ENCODE data around the gene FBN3. TPM values are rescaled to one million over a fixed set of nuclear protein-coding genes. Genes with fewer than 3 reads are reported as not detected.

Gene FBN3
- total RNA-seq, 4 donors from 2014 or later, result under 0.01 TPM; not detected in 3

- H3K27ac ChIP-seq (replicated peaks in 1 of 4), result no peak overlapping the region
- no peak overlapping the region for H3K4me3 ChIP-seq
- intact Hi-C loops (cut with DNase I), result no loop called here
- 81% methylated on average over 13 of the region's 13 CpGs for WGBS
- no peaks in the 10 kb centered on the region for H3K9me3 ChIP-seq
- no peaks in the 10 kb centered on the region for H3K27me3 ChIP-seq
- H3K36me3 ChIP-seq, result no peaks in the 10 kb centered on the region
- no peak for TF ChIP-seq POLR2A (IDR thresholded peaks at IDR 0.05; ENCODE audit: low read depth)
- no peak for TF ChIP-seq POLR2AphosphoS5 (IDR thresholded peaks at IDR 0.05)
- TF ChIP-seq CTCF (IDR thresholded peaks at IDR 0.05), result no peak
- TF ChIP-seq EP300 (IDR thresholded peaks at IDR 0.05), result no peak
- DNase-seq (ENCODE audit: extremely low spot score), result no peak
- no peaks in the 10 kb centered on the region for H3K4me1 ChIP-seq
Observed at GRCh38 chr19:8022275-8022674, 127.1 kb downstream of the FBN3 start.

- no peaks in the 10 kb centered on the region for H3K4me1 ChIP-seq
- no peak for DNase-seq (ENCODE audit: extremely low spot score)
- no peaks in the 10 kb centered on the region for H3K36me3 ChIP-seq
- no peak for TF ChIP-seq EP300 (IDR thresholded peaks at IDR 0.05)
- no peak for TF ChIP-seq POLR2AphosphoS5 (IDR thresholded peaks at IDR 0.05)
- TF ChIP-seq CTCF (IDR thresholded peaks at IDR 0.05), result no peak
- TF ChIP-seq POLR2A (IDR thresholded peaks at IDR 0.05; ENCODE audit: low read depth), result no peak
- H3K27me3 ChIP-seq, result no peaks in the 10 kb centered on the region
- WGBS, result 91% methylated on average over 8 of the region's 8 CpGs
- no peak overlapping the region for H3K4me3 ChIP-seq
- H3K27ac ChIP-seq (replicated peaks in 1 of 4), result no peak overlapping the region
- H3K9me3 ChIP-seq, result no peaks in the 10 kb centered on the region
- intact Hi-C loops (cut with DNase I), result no loop called here
Observed at GRCh38 chr19:8021374-8021773, 128.0 kb downstream of the FBN3 start.

- no peaks in the 10 kb centered on the region for H3K27me3 ChIP-seq
- H3K4me1 ChIP-seq, result no peaks in the 10 kb centered on the region
- DNase-seq (ENCODE audit: extremely low spot score), result no peak
- WGBS, result 73% methylated on average over 9 of the region's 9 CpGs
- TF ChIP-seq EP300 (IDR thresholded peaks at IDR 0.05), result no peak
- no peak for TF ChIP-seq POLR2AphosphoS5 (IDR thresholded peaks at IDR 0.05)
- TF ChIP-seq POLR2A (IDR thresholded peaks at IDR 0.05; ENCODE audit: low read depth), result no peak
- TF ChIP-seq CTCF (IDR thresholded peaks at IDR 0.05), result no peak
- intact Hi-C loops (cut with DNase I), result no loop called here
- no peak overlapping the region for H3K4me3 ChIP-seq
- H3K36me3 ChIP-seq, result no peaks in the 10 kb centered on the region
- H3K27ac ChIP-seq (replicated peaks in 1 of 4), result no peak overlapping the region
- no peaks in the 10 kb centered on the region for H3K9me3 ChIP-seq
Observed at GRCh38 chr19:8020681-8021080, 128.7 kb downstream of the FBN3 start.

- Histone ChIP-seq H3K27ac (replicated peaks in 1 of 4) (no peak overlapping the region), H3K4me3 (no peak overlapping the region), H3K4me1 (no peaks in the 10 kb centered on the region), H3K36me3 (no peaks in the 10 kb centered on the region), H3K27me3 (no peaks in the 10 kb centered on the region), H3K9me3 (no peaks in the 10 kb centered on the region)
- no peak for TF ChIP-seq POLR2A (IDR thresholded peaks at IDR 0.05; ENCODE audit: low read depth)
- no peak for TF ChIP-seq POLR2AphosphoS5 (IDR thresholded peaks at IDR 0.05)
- TF ChIP-seq EP300 (IDR thresholded peaks at IDR 0.05), result no peak
- no peak for TF ChIP-seq CTCF (IDR thresholded peaks at IDR 0.05)
- intact Hi-C loops (cut with DNase I), result no loop called here
- 76% methylated on average over 14 of the region's 14 CpGs for WGBS
- DNase-seq (ENCODE audit: extremely low spot score), result no peak
Observed at GRCh38 chr19:8017808-8018207, 131.6 kb downstream of the FBN3 start.

Other genes with a start within 250 kb of the FBN3 start
- 10 to 100 TPM; 17.2 to 31.9 (median 24.5) TPM for gene MAP2K7, start 245.7 kb downstream of the FBN3 start, total RNA-seq
- gene TGFBR3L, start 234.8 kb downstream of the FBN3 start, total RNA-seq, result 1 to 10 TPM; 2.2 to 8.3 (median 6.1) TPM
- 10 to 100 TPM; 32.4 to 47.2 (median 35.0) TPM for gene SNAPC2, start 229.3 kb downstream of the FBN3 start, total RNA-seq
- gene CTXN1, start 223.5 kb downstream of the FBN3 start, total RNA-seq, result 10 to 100 TPM; 28.7 to 59.4 (median 49.2) TPM
- gene TIMM44, start 205.9 kb downstream of the FBN3 start, total RNA-seq, result 100 to 1,000 TPM in 1 of 4 donors, 10 to 100 TPM in 3; 61.6 to 111 (median 98.5) TPM
- gene ELAVL1, start 144.0 kb downstream of the FBN3 start, total RNA-seq, result 10 to 100 TPM; 27.0 to 49.1 (median 38.3) TPM
- gene CCL25, start 96.8 kb downstream of the FBN3 start, total RNA-seq, result not detected
- 10 to 100 TPM; 21.0 to 51.7 (median 29.2) TPM for gene CERS4, start 59.8 kb upstream of the FBN3 start, total RNA-seq
- gene CD320, start 158.8 kb upstream of the FBN3 start, total RNA-seq, result 10 to 100 TPM; 25.7 to 63.2 (median 47.4) TPM
- gene NDUFA7, start 171.8 kb upstream of the FBN3 start, total RNA-seq, result 10 to 100 TPM; 26.1 to 34.0 (median 29.3) TPM
- gene RPS28, start 171.9 kb upstream of the FBN3 start, total RNA-seq, result 100 to 1,000 TPM; 256 to 473 (median 358) TPM
- gene KANK3, start 193.7 kb upstream of the FBN3 start, total RNA-seq, result 10 to 100 TPM; 23.7 to 36.0 (median 30.0) TPM
- gene ANGPTL4, start 214.6 kb upstream of the FBN3 start, total RNA-seq, result 10 to 100 TPM in 3 of 4 donors, 1 to 10 TPM in 1; 3.7 to 37.9 (median 22.6) TPM
- gene RAB11B, start 240.8 kb upstream of the FBN3 start, total RNA-seq, result 100 to 1,000 TPM in 1 of 4 donors, 10 to 100 TPM in 3; 27.8 to 101 (median 42.3) TPM